ENCODE results near the gene POU4F2.

DNA sequence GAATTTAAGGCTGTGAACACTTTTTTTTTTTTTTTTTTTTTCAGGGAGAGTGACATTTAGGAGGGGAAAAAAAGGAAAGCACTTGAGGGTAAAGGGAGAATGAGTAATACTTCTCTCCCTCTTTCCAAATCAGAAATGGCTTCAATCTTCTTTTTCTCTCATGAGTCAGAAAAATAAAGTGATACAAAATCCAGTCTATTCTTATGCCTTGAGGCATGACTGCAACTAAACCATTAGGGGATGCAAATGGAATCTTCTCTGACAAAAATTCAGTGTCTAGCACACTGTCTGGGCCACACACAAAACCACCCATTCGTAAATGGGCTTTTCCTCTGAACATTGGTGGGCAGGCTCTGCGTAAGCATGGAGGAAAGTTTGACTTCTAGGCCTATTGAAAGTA lies 46.7 kb upstream of the POU4F2 start:
- TF ChIP-seq, protein P1, sequence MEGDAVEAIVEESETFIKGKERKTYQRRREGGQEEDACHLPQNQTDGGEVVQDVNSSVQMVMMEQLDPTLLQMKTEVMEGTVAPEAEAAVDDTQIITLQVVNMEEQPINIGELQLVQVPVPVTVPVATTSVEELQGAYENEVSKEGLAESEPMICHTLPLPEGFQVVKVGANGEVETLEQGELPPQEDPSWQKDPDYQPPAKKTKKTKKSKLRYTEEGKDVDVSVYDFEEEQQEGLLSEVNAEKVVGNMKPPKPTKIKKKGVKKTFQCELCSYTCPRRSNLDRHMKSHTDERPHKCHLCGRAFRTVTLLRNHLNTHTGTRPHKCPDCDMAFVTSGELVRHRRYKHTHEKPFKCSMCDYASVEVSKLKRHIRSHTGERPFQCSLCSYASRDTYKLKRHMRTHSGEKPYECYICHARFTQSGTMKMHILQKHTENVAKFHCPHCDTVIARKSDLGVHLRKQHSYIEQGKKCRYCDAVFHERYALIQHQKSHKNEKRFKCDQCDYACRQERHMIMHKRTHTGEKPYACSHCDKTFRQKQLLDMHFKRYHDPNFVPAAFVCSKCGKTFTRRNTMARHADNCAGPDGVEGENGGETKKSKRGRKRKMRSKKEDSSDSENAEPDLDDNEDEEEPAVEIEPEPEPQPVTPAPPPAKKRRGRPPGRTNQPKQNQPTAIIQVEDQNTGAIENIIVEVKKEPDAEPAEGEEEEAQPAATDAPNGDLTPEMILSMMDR (IDR thresholded peaks at IDR 0.05; ENCODE audit: insufficient read depth, low read length, poor library complexity, severe bottlenecking), result no peak
- no peak for TF ChIP-seq EZH2phosphoT487 (conservative IDR thresholded peaks at IDR 0.05; ENCODE audit: low read length)

Measured in SU-DHL-6 (cell line).